Ishikawa (cell line): ENCODE results near the gene RIOX2.

ENCODE experiments used
- CEBPB ChIP-seq: IDR thresholded peaks from 2 replicates; pipeline ENCODE4 v1.6.1; 2012
- CREB1 ChIP-seq: IDR thresholded peaks from 2 replicates; pipeline ENCODE4 v1.6.1; 2012; ENCODE audit warnings: low read depth
- EGR1 ChIP-seq: IDR thresholded peaks from 2 replicates; pipeline ENCODE4 v1.6.1; 2012
- EP300 ChIP-seq: IDR thresholded peaks from 2 replicates; pipeline ENCODE4 v1.6.1; 2012; ENCODE audit warnings: borderline replicate concordance
- FOXM1 ChIP-seq: IDR thresholded peaks from 2 replicates; pipeline ENCODE4 v1.6.1; 2012; ENCODE audit warnings: low read depth, borderline replicate concordance
- MAX ChIP-seq: IDR thresholded peaks from 2 replicates; pipeline ENCODE4 v1.6.1; 2012
- NFIC ChIP-seq: IDR thresholded peaks from 2 replicates; pipeline ENCODE4 v1.6.1; 2012
- RAD21 ChIP-seq: IDR thresholded peaks from 2 replicates; pipeline ENCODE4 v1.6.1; 2012; ENCODE audit warnings: low read depth
- REST ChIP-seq: IDR thresholded peaks from 2 replicates; pipeline ENCODE4 v1.6.1; 2012; ENCODE audit warnings: low read depth, mild to moderate bottlenecking
- TAF1 ChIP-seq: IDR thresholded peaks from 2 replicates; pipeline ENCODE4 v1.6.1; 2012; ENCODE audit warnings: low read depth, mild to moderate bottlenecking
- TCF12 ChIP-seq: IDR thresholded peaks from 2 replicates; pipeline ENCODE4 v1.6.1; 2012; ENCODE audit warnings: low read depth
- TEAD4 ChIP-seq: IDR thresholded peaks from 2 replicates; pipeline ENCODE4 v1.6.1; 2012
- USF1 ChIP-seq: IDR thresholded peaks from 2 replicates; pipeline ENCODE4 v1.6.1; 2012
- YY1 ChIP-seq: IDR thresholded peaks from 2 replicates; pipeline ENCODE4 v1.6.1; 2012; ENCODE audit warnings: low read depth
- ZBTB7A ChIP-seq: IDR thresholded peaks from 2 replicates; pipeline ENCODE4 v1.6.1; 2012; ENCODE audit warnings: low read depth

RIOX2 gene

GRCh38 chr3:97981886-97982285 lies 9.7 kb upstream of the RIOX2 start:
- TF ChIP-seq EP300 (no peak), CREB1 (no peak), RAD21 (no peak), FOXM1 (no peak), USF1 (no peak), TEAD4 (no peak), REST (no peak), EGR1 (no peak), MAX (no peak), TAF1 (no peak), TCF12 (no peak), ZBTB7A (no peak), CEBPB (no peak), NFIC (no peak), YY1 (no peak)

GRCh38 chr3:97979610-97980009 lies 7.4 kb upstream of the RIOX2 start:
- no peak for TF ChIP-seq MAX

GRCh38 chr3:97975466-97975865 lies 3.2 kb upstream of the RIOX2 start:
- TF ChIP-seq CREB1 (no peak), ZBTB7A (no peak), TAF1 (no peak), CEBPB (no peak), FOXM1 (no peak), YY1 (no peak), EGR1 (no peak), MAX (no peak), TCF12 (no peak), NFIC (no peak), REST (no peak), RAD21 (no peak), USF1 (no peak), EP300 (no peak), TEAD4 (no peak)

GRCh38 chr3:97974996-97975395 lies 2.8 kb upstream of the RIOX2 start:
- no peak for TF ChIP-seq TCF12
- TF ChIP-seq NFIC: no peak
- no peak for TF ChIP-seq ZBTB7A
- TF ChIP-seq CREB1: no peak
- no peak for TF ChIP-seq EGR1
- no peak for TF ChIP-seq CEBPB
- no peak for TF ChIP-seq RAD21
- TF ChIP-seq TAF1: no peak
- TF ChIP-seq YY1: no peak
- TF ChIP-seq FOXM1: no peak
- TF ChIP-seq EP300: no peak
- no peak for TF ChIP-seq USF1
- TF ChIP-seq REST: no peak
